Measurements from ENCODE around the gene TBC1D22A. TPM values are rescaled to one million over a fixed set of nuclear protein-coding genes. Genes with fewer than 3 reads are reported as not detected.

The TBC1D22A gene
- total and polyA plus RNA-seq, 9 of the 15 experiments (the other 6 are each of a cell fraction or from before 2014, with no cell fraction given), result 0.20 to 11.5 (median 5.2) TPM

DNA sequence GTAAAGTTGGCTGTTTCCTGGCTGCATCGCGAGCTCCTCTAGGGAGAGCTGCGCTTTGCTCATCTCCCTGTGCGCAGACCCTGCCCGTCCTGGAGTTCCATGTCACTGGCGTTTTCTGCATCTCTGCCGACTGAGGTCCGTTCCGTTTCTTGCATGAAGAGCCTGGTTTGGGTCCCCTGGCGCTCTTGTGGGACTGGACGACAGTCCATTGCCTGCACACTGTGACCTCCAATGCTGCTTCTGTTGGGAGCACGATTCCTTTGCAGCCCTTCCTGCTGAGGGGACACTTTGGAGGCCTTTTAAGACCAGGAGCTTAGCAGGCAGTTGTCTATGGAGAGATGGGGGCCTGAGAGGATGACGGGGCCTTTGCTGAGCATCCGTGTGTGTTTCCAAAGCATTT is 90.3 kb downstream of the TBC1D22A start (continued):
- TF ChIP-seq ZNF717 (CRISPR knock-in tag; IDR thresholded peaks at IDR 0.05), result no peak
- no peak for TF ChIP-seq POLR2B (IDR thresholded peaks at IDR 0.05; ENCODE audit: low read depth, partially characterized antibody)

- H4K20me1 ChIP-seq (replicated peaks; ENCODE audit: control insufficient read depth, insufficient read depth, low read length), result no peaks in the 10 kb centered on the region
- H3K27me3 ChIP-seq (ENCODE audit: control insufficient read depth in 2 of 2, insufficient read depth in 2 of 2, low read length in 2 of 2), result no peaks in the 10 kb centered on the region
- no peaks in the 10 kb centered on the region for H3K9me1 ChIP-seq (ENCODE audit: control insufficient read depth, insufficient read depth, low read length)
- no peak overlapping the region for H3K4me3 ChIP-seq
- no peaks in the 10 kb centered on the region for H3K9me3 ChIP-seq (replicated peaks; ENCODE audit: control insufficient read depth, insufficient read depth, low read depth, low read length)
- no peaks in the 10 kb centered on the region for H3K79me2 ChIP-seq (ENCODE audit: control insufficient read depth, insufficient read depth, low read length)
- no TSS peak for BruUV-seq (replicated peaks)
- in situ Hi-C loops (cut with MboI) (no loop called here), intact Hi-C loops (cut with micrococcal nuclease) (no loop called here)
- H2AFZ ChIP-seq (ENCODE audit: low read depth, low read length), result no peak overlapping the region
- FAIRE-seq (no peak), ATAC-seq (no peak), DNase-seq (ENCODE audit: extremely low read depth in 1 of 4, low spot score in 3 of 4) (no peak)
- CTCF ChIA-PET (ENCODE audit: low intra/inter-chr PET ratio), result no interaction called here
- no peak for TF ChIP-seq NFIC (IDR thresholded peaks at IDR 0.05)
- TF ChIP-seq ATF2 (CRISPR knock-in tag; IDR thresholded peaks at IDR 0.05), result no peak
- no peak for TF ChIP-seq OTX1 (CRISPR knock-in tag; IDR thresholded peaks at IDR 0.05)
- no peak for TF ChIP-seq CTCFL (IDR thresholded peaks at IDR 0.05; ENCODE audit: borderline replicate concordance, insufficient read depth, low read depth, low read length, poor library complexity, severe bottlenecking)
- TF ChIP-seq ERF (CRISPR knock-in tag; IDR thresholded peaks at IDR 0.05), result no peak
- TF ChIP-seq RFX5 (IDR thresholded peaks at IDR 0.05; ENCODE audit: low read depth, low read length), result no peak
- TF ChIP-seq, protein P1, sequence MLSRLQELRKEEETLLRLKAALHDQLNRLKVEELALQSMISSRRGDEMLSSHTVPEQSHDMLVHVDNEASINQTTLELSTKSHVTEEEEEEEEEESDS (CRISPR knock-in tag; IDR thresholded peaks at IDR 0.05), result no peak
- TF ChIP-seq, protein P2, sequence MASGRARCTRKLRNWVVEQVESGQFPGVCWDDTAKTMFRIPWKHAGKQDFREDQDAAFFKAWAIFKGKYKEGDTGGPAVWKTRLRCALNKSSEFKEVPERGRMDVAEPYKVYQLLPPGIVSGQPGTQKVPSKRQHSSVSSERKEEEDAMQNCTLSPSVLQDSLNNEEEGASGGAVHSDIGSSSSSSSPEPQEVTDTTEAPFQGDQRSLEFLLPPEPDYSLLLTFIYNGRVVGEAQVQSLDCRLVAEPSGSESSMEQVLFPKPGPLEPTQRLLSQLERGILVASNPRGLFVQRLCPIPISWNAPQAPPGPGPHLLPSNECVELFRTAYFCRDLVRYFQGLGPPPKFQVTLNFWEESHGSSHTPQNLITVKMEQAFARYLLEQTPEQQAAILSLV (tag; IDR thresholded peaks at IDR 0.05), result no peak
- no peak for TF ChIP-seq ZNF224 (CRISPR knock-in tag; IDR thresholded peaks at IDR 0.05)
- TF ChIP-seq TAF9B (IDR thresholded peaks at IDR 0.05; ENCODE audit: partially characterized antibody), result no peak
- no peak for TF ChIP-seq NFIX (CRISPR knock-in tag; IDR thresholded peaks at IDR 0.05; ENCODE audit: low read depth)
- no peak for TF ChIP-seq STAT5B (CRISPR knock-in tag; IDR thresholded peaks at IDR 0.05)
- TF ChIP-seq CEBPB (tag; IDR thresholded peaks at IDR 0.05), result no peak
- no peak overlapping the region for H3K4me2 ChIP-seq (ENCODE audit: insufficient read depth, low read length)
- no peak overlapping the region for H3K9ac ChIP-seq (ENCODE audit: insufficient read depth in 1 of 2, low read depth in 2 of 2, low read length in 2 of 2)
- H3K27ac ChIP-seq (ENCODE audit: extremely low read depth, low read depth, low read length), result no peak overlapping the region
- 77% methylated on average over 8 of the region's 16 CpGs for WGBS (ENCODE audit: insufficient coverage, low coverage, missing lambda C conversion rate)
- H3K36me3 ChIP-seq (ENCODE audit: control insufficient read depth, insufficient read depth, low read length), result no peaks in the 10 kb centered on the region
- H3K4me1 ChIP-seq (replicated peaks in 1 of 2; ENCODE audit: control insufficient read depth in 2 of 2, insufficient read depth in 2 of 2, low read length in 2 of 2), result peaks cover 0 to 6% of the 10 kb centered on the region in 2 experiments; a peak in 3 of 5 replicates
- POLR2A ChIA-PET, result no interaction called here
These were observed 90.7 kb downstream of the TBC1D22A start for GRCh38 chr22:46853191-46853590.

Measured in K562 (cell line).